Measurements from ENCODE around the gene SYMPK.

SYMPK gene

GRCh38 chr19:45766869-45767346, 96.0 kb downstream of the SYMPK start:
- no peak for DNase-seq (ENCODE audit: low spot score)
- TF ChIP-seq, protein P1, sequence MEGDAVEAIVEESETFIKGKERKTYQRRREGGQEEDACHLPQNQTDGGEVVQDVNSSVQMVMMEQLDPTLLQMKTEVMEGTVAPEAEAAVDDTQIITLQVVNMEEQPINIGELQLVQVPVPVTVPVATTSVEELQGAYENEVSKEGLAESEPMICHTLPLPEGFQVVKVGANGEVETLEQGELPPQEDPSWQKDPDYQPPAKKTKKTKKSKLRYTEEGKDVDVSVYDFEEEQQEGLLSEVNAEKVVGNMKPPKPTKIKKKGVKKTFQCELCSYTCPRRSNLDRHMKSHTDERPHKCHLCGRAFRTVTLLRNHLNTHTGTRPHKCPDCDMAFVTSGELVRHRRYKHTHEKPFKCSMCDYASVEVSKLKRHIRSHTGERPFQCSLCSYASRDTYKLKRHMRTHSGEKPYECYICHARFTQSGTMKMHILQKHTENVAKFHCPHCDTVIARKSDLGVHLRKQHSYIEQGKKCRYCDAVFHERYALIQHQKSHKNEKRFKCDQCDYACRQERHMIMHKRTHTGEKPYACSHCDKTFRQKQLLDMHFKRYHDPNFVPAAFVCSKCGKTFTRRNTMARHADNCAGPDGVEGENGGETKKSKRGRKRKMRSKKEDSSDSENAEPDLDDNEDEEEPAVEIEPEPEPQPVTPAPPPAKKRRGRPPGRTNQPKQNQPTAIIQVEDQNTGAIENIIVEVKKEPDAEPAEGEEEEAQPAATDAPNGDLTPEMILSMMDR (IDR thresholded peaks at IDR 0.05; ENCODE audit: borderline replicate concordance, control extremely low read depth, extremely low read depth, insufficient read depth, missing control alignments): no peak
- in situ Hi-C loops (cut with MboI; ENCODE audit: low sequenced_read_pairs, unreplicated experiment): no loop called here

- no peak for DNase-seq (ENCODE audit: low spot score)
- in situ Hi-C loops (cut with MboI; ENCODE audit: low sequenced_read_pairs, unreplicated experiment): no loop called here
- TF ChIP-seq, protein P1 (IDR thresholded peaks at IDR 0.05; ENCODE audit: borderline replicate concordance, control extremely low read depth, extremely low read depth, insufficient read depth, missing control alignments): no peak
Measured at GRCh38 chr19:45766296-45766868, 96.6 kb downstream of the SYMPK start.

DNA sequence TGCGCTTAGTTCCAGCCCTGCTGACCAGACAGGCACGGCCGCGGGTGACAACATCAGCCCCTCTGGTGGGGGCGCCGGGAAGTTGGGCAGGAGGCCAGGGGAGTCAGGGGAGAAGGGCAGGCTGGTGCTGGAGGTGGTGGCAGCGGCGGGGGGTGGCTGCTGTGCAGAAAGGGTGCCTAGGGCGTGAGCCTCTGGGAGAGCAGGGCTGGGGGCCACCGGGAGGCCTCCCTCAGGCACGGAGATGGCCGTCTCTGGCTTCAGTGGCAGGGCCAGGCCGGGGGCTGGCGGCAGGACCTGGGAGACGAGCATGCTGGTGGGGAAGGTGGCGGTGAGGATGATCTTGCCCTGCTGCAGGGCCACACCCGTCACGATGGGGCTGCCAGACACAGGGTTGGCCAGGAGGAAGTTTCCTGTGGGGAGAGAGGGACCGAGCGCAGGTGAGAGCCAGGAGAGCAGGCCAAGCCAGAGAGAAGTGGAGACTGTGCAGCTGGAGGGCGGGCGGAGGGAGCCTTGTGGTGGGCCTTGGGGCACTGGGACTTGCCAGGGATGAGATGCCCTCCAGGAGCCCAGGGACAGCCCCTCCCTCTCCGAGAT, 97.1 kb downstream of the SYMPK start:
- in situ Hi-C loops (cut with MboI; ENCODE audit: low sequenced_read_pairs, unreplicated experiment): no loop called here
- DNase-seq (ENCODE audit: low spot score): no peak
- TF ChIP-seq, protein P1 (IDR thresholded peaks at IDR 0.05; ENCODE audit: borderline replicate concordance, control extremely low read depth, extremely low read depth, insufficient read depth, missing control alignments): no peak
